WTC11 (cell line): Measurements from ENCODE around the gene VWA8. TPM values are rescaled to one million over a fixed set of nuclear protein-coding genes. Genes with fewer than 3 reads are reported as not detected.

ENCODE experiments used
- ATAC-seq: fragments of 200-7000 bp; cut with Tn5 transposase; 2 replicates; pipeline ENCODE4 v1.10.0; 2021; ENCODE audit warnings: mild to moderate bottlenecking, moderate library complexity
- CTCF ChIA-PET: fragments of 300-600 bp; sonication (Branson Sonifier 250); formaldehyde crosslinking; loops from one replicate; lab custom pipeline; 2021; ENCODE audit warnings: antibody characterized with exemption; lab: Charles Lee
- POLR2A ChIA-PET: fragments of 350-600 bp; sonication (Branson Sonifier 250); formaldehyde crosslinking; loops from one replicate; lab custom pipeline; 2021; ENCODE audit warnings: antibody characterized with exemption; lab: Charles Lee
- DNase-seq: peaks from one replicate; pipeline ENCODE4 v3.0.0; 2021; ENCODE audit warnings: low spot score
- H3K27ac Mint-ChIP-seq: 2 replicates; pipeline ENCODE4 v1.8.0; 2021; ENCODE audit warnings: mixed read lengths
- H3K27me3 Mint-ChIP-seq: 2 replicates; pipeline ENCODE4 v1.8.0; 2021; ENCODE audit warnings: low read depth, mild to moderate bottlenecking, moderate library complexity, mixed read lengths
- H3K36me3 Mint-ChIP-seq: 2 replicates; pipeline ENCODE4 v1.8.0; 2021; ENCODE audit warnings: mixed read lengths
- H3K4me1 Mint-ChIP-seq: 2 replicates; pipeline ENCODE4 v1.8.0; 2022; ENCODE audit warnings: mixed read lengths
- H3K4me3 Mint-ChIP-seq: 2 replicates; pipeline ENCODE4 v1.8.0; 2021; ENCODE audit warnings: mild to moderate bottlenecking, moderate library complexity, mixed read lengths
- H3K9me3 Mint-ChIP-seq: 2 replicates; pipeline ENCODE4 v1.8.0; 2021; ENCODE audit warnings: mixed read lengths
- CREM ChIP-seq: sonication (generic); formaldehyde crosslinking; IDR thresholded peaks from 2 replicates; pipeline ENCODE4 v1.8.1; 2022; ENCODE audit warnings: mild to moderate bottlenecking, missing genetic modification reagents, moderate library complexity
- ELF4 ChIP-seq: sonication (generic); formaldehyde crosslinking; IDR thresholded peaks from 2 replicates; pipeline ENCODE4 v1.8.1; 2022; ENCODE audit warnings: low read depth, mild to moderate bottlenecking, moderate library complexity, missing genetic modification reagents
- ESRRA ChIP-seq: sonication (generic); formaldehyde crosslinking; IDR thresholded peaks from 2 replicates; pipeline ENCODE4 v1.8.1; 2022; ENCODE audit warnings: mild to moderate bottlenecking, missing genetic modification reagents, borderline replicate concordance
- FOXP1 ChIP-seq: sonication (generic); formaldehyde crosslinking; IDR thresholded peaks from 2 replicates; pipeline ENCODE4 v1.8.0; 2022; ENCODE audit warnings: missing genetic modification reagents, mild to moderate bottlenecking, moderate library complexity, borderline replicate concordance
- GRHL2 ChIP-seq: fragments of 250-450 bp; sonication (Bioruptor Pico); IDR thresholded peaks from 2 replicates; pipeline ENCODE4 v1.8.0; 2022; ENCODE audit warnings: mild to moderate bottlenecking, moderate library complexity; ENCODE audit not compliant: insufficient replicate concordance, severe bottlenecking
- KAT7 ChIP-seq: sonication (generic); formaldehyde crosslinking; IDR thresholded peaks from 2 replicates; pipeline ENCODE4 v1.8.1; 2023; ENCODE audit warnings: missing genetic modification reagents, mild to moderate bottlenecking, borderline replicate concordance
- NR3C1 ChIP-seq: sonication (generic); formaldehyde crosslinking; conservative IDR thresholded peaks from 2 replicates; pipeline ENCODE4 v1.8.1; 2023; ENCODE audit warnings: low read depth, mild to moderate bottlenecking, missing genetic modification reagents
- PRRX2 ChIP-seq: fragments of 250-450 bp; sonication (Bioruptor Pico); IDR thresholded peaks from 2 replicates; pipeline ENCODE4 v1.8.0; 2021; ENCODE audit warnings: mild to moderate bottlenecking
- SMAD3 ChIP-seq: sonication (generic); formaldehyde crosslinking; IDR thresholded peaks from 2 replicates; pipeline ENCODE4 v1.8.0; 2022; ENCODE audit warnings: missing genetic modification reagents, mild to moderate bottlenecking, borderline replicate concordance
- TP53 ChIP-seq: sonication (generic); formaldehyde crosslinking; IDR thresholded peaks from 2 replicates; pipeline ENCODE4 v1.8.1; 2023; ENCODE audit warnings: mild to moderate bottlenecking, missing genetic modification reagents
- ZBTB21 ChIP-seq: sonication (generic); formaldehyde crosslinking; IDR thresholded peaks from 2 replicates; pipeline ENCODE4 v1.8.1; 2023; ENCODE audit warnings: mild to moderate bottlenecking, missing genetic modification reagents, borderline replicate concordance
- ZNF138 ChIP-seq: sonication (generic); formaldehyde crosslinking; conservative IDR thresholded peaks from 2 replicates; pipeline ENCODE4 v1.8.1; 2022; ENCODE audit warnings: mild to moderate bottlenecking, moderate library complexity, missing genetic modification reagents
- ZNF317 ChIP-seq: sonication (generic); formaldehyde crosslinking; IDR thresholded peaks from 2 replicates; pipeline ENCODE4 v1.8.1; 2023; ENCODE audit warnings: low read depth, mild to moderate bottlenecking, moderate library complexity, missing genetic modification reagents, borderline replicate concordance
- ZNF416 ChIP-seq: fragments of 250-450 bp; sonication (Bioruptor Pico); IDR thresholded peaks from 2 replicates; pipeline ENCODE4 v1.9.0; 2021; ENCODE audit warnings: mild to moderate bottlenecking, inconsistent platforms
- total RNA-seq: library from RNA; stranded (reverse); gene quantifications from 3 replicates; pipeline ENCODE4 v1.2.3, GENCODE V29; 2021
- TF ChIP-seq, protein P1 (sequence below): sonication (generic); formaldehyde crosslinking; IDR thresholded peaks from 2 replicates; pipeline ENCODE4 v1.8.0; 2022; ENCODE audit warnings: missing genetic modification reagents
- TF ChIP-seq, protein P2 (sequence below): sonication (generic); formaldehyde crosslinking; IDR thresholded peaks from 2 replicates; pipeline ENCODE4 v1.8.0; 2022; ENCODE audit warnings: mild to moderate bottlenecking, missing genetic modification reagents
- TF ChIP-seq, protein P3 (sequence below): fragments of 250-450 bp; sonication (Bioruptor Pico); IDR thresholded peaks from 2 replicates; pipeline ENCODE4 v1.9.0; 2021; ENCODE audit warnings: mild to moderate bottlenecking, borderline replicate concordance
- TF ChIP-seq, protein P4 (sequence below): sonication (generic); formaldehyde crosslinking; IDR thresholded peaks from 2 replicates; pipeline ENCODE4 v1.8.1; 2023; ENCODE audit warnings: mild to moderate bottlenecking, missing genetic modification reagents, moderate library complexity
- TF ChIP-seq, protein P5 (sequence below): fragments of 250-450 bp; sonication (Bioruptor Pico); IDR thresholded peaks from 2 replicates; pipeline ENCODE4 v2.1.2; 2022; ENCODE audit warnings: mild to moderate bottlenecking, moderate library complexity
- TF ChIP-seq, protein P6 (sequence below): sonication (generic); formaldehyde crosslinking; IDR thresholded peaks from 2 replicates; pipeline ENCODE4 v1.8.0; 2022; ENCODE audit warnings: mild to moderate bottlenecking, missing genetic modification reagents
- TF ChIP-seq, protein P7 (sequence below): fragments of 250-450 bp; sonication (Bioruptor Pico); IDR thresholded peaks from 2 replicates; pipeline ENCODE4 v1.8.0; 2021; ENCODE audit warnings: mild to moderate bottlenecking

Gene VWA8
- total RNA-seq, 1 experiment from 2014 or later = 19.9 TPM

DNA sequence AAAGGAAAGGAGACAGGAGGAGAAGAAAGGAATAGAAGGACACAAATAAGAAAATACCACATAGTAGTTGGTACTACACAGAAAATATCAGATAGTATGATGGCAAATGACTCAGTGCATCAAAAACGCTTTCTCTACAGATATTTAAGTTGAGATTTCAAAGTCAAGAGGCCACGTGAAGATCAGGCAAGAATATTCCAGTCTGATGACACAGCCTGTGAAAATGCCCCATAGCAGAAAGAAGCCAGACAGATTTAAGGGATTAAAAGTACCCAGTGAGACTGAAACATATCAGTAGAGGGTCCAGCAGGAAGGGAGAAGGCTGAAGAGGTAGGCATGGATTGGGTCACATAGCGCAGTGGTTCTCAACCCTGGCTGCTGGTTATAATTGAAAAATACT is 113.7 kb downstream of the VWA8 start (continued):
- TF ChIP-seq, protein P1, sequence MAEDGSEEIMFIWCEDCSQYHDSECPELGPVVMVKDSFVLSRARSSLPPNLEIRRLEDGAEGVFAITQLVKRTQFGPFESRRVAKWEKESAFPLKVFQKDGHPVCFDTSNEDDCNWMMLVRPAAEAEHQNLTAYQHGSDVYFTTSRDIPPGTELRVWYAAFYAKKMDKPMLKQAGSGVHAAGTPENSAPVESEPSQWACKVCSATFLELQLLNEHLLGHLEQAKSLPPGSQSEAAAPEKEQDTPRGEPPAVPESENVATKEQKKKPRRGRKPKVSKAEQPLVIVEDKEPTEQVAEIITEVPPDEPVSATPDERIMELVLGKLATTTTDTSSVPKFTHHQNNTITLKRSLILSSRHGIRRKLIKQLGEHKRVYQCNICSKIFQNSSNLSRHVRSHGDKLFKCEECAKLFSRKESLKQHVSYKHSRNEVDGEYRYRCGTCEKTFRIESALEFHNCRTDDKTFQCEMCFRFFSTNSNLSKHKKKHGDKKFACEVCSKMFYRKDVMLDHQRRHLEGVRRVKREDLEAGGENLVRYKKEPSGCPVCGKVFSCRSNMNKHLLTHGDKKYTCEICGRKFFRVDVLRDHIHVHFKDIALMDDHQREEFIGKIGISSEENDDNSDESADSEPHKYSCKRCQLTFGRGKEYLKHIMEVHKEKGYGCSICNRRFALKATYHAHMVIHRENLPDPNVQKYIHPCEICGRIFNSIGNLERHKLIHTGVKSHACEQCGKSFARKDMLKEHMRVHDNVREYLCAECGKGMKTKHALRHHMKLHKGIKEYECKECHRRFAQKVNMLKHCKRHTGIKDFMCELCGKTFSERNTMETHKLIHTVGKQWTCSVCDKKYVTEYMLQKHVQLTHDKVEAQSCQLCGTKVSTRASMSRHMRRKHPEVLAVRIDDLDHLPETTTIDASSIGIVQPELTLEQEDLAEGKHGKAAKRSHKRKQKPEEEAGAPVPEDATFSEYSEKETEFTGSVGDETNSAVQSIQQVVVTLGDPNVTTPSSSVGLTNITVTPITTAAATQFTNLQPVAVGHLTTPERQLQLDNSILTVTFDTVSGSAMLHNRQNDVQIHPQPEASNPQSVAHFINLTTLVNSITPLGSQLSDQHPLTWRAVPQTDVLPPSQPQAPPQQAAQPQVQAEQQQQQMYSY (CRISPR knock-in tag) = no peak

DNA sequence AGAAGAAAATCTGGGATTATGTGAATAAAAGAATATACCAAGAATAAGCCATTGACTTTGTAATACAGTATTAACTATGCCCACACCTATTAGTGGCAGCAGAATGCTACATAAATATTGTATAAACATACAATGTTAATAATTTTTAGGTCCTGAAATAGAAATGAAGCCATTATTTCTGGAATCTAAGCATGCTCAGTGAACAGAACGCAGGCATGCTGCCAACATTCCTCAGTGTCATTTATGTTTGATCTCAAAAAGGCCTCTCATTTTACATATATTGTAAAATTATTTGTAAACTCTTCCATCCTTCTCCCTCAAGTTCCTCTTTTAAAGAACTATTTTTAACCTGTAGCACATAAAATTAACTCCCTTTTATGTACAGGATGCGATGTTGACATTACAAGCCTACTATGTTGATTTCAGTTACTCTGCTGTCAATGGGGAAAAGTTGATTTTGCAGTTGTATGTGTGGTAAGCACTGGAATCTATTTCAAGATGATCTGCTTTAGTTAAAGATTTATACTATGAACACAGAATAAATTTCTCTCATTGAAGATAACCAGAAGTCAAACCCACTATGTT is 118.8 kb downstream of the VWA8 start:
- Mint-ChIP-seq H3K27me3 (no peaks in the 10 kb centered on the region), H3K27ac (no peak overlapping the region), H3K4me1 (no peaks in the 10 kb centered on the region), H3K4me3 (no peak overlapping the region), H3K36me3 (peaks cover 9% of the 10 kb centered on the region), H3K9me3 (peaks cover 7% of the 10 kb centered on the region)
- no peak for DNase-seq
- no peak for ATAC-seq
- ChIA-PET POLR2A (no interaction called here), CTCF (no interaction called here)
- no peak for TF ChIP-seq ZBTB21
- TF ChIP-seq ZNF416 = no peak
- no peak for TF ChIP-seq PRRX2 (CRISPR knock-in tag)
- no peak for TF ChIP-seq ESRRA
- no peak for TF ChIP-seq GRHL2
- TF ChIP-seq CREM = no peak
- TF ChIP-seq ZNF317 (CRISPR knock-in tag) = no peak
- TF ChIP-seq TP53 = no peak
- TF ChIP-seq, protein P2, sequence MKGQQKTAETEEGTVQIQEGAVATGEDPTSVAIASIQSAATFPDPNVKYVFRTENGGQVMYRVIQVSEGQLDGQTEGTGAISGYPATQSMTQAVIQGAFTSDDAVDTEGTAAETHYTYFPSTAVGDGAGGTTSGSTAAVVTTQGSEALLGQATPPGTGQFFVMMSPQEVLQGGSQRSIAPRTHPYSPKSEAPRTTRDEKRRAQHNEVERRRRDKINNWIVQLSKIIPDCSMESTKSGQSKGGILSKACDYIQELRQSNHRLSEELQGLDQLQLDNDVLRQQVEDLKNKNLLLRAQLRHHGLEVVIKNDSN (CRISPR knock-in tag) = no peak
- TF ChIP-seq, protein P3, sequence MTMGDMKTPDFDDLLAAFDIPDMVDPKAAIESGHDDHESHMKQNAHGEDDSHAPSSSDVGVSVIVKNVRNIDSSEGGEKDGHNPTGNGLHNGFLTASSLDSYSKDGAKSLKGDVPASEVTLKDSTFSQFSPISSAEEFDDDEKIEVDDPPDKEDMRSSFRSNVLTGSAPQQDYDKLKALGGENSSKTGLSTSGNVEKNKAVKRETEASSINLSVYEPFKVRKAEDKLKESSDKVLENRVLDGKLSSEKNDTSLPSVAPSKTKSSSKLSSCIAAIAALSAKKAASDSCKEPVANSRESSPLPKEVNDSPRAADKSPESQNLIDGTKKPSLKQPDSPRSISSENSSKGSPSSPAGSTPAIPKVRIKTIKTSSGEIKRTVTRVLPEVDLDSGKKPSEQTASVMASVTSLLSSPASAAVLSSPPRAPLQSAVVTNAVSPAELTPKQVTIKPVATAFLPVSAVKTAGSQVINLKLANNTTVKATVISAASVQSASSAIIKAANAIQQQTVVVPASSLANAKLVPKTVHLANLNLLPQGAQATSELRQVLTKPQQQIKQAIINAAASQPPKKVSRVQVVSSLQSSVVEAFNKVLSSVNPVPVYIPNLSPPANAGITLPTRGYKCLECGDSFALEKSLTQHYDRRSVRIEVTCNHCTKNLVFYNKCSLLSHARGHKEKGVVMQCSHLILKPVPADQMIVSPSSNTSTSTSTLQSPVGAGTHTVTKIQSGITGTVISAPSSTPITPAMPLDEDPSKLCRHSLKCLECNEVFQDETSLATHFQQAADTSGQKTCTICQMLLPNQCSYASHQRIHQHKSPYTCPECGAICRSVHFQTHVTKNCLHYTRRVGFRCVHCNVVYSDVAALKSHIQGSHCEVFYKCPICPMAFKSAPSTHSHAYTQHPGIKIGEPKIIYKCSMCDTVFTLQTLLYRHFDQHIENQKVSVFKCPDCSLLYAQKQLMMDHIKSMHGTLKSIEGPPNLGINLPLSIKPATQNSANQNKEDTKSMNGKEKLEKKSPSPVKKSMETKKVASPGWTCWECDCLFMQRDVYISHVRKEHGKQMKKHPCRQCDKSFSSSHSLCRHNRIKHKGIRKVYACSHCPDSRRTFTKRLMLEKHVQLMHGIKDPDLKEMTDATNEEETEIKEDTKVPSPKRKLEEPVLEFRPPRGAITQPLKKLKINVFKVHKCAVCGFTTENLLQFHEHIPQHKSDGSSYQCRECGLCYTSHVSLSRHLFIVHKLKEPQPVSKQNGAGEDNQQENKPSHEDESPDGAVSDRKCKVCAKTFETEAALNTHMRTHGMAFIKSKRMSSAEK (CRISPR knock-in tag) = no peak

DNA sequence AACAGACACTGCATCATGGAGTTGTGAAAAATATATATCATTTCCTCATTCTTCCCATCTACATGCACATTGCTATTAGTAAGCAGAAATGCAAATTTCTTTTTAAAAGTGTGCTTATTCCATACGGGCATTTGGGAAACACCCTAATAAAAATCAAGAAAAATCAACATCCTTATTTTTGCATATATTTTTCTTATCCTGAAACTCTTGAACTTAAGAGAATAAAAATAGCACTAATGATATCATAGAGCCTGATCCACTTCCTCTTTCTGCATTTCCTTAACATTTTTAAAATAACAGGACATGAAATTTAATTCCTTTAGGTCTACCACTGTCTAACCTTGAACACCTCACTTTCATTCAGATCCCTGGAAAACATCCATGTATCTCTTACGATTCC is 123.3 kb downstream of the VWA8 start:
- CTCF ChIA-PET = no interaction called here
- Mint-ChIP-seq H3K4me1 (0 out of 2 replicates have a peak, but pooled peaks cover 2% of the 10 kb centered on the region), H3K27ac (no peak overlapping the region), H3K27me3 (no peaks in the 10 kb centered on the region; the same call in 1 of the 2 replicates), H3K4me3 (no peak overlapping the region), H3K36me3 (peaks cover 13% of the 10 kb centered on the region), H3K9me3 (peaks cover 7% of the 10 kb centered on the region; the same call in 1 of the 2 replicates)
- POLR2A ChIA-PET = interaction anchor here (0.6 kb wide), 1 partner anchor 68 kb away, joined by 3 read pairs; no protein-coding TSS in a partner anchor
- TF ChIP-seq FOXP1 (CRISPR knock-in tag) (no peak), KAT7 (CRISPR knock-in tag) (no peak), TP53 (no peak), ZNF138 (CRISPR knock-in tag) (no peak), ELF4 (no peak), NR3C1 (CRISPR knock-in tag) (no peak), CREM (no peak), SMAD3 (no peak)
- TF ChIP-seq, protein P4, sequence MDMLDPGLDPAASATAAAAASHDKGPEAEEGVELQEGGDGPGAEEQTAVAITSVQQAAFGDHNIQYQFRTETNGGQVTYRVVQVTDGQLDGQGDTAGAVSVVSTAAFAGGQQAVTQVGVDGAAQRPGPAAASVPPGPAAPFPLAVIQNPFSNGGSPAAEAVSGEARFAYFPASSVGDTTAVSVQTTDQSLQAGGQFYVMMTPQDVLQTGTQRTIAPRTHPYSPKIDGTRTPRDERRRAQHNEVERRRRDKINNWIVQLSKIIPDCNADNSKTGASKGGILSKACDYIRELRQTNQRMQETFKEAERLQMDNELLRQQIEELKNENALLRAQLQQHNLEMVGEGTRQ = no peak
- TF ChIP-seq, protein P5, sequence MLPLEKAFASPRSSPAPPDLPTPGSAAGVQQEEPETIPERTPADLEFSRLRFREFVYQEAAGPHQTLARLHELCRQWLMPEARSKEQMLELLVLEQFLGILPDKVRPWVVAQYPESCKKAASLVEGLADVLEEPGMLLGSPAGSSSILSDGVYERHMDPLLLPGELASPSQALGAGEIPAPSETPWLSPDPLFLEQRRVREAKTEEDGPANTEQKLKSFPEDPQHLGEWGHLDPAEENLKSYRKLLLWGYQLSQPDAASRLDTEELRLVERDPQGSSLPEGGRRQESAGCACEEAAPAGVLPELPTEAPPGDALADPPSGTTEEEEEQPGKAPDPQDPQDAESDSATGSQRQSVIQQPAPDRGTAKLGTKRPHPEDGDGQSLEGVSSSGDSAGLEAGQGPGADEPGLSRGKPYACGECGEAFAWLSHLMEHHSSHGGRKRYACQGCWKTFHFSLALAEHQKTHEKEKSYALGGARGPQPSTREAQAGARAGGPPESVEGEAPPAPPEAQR (CRISPR knock-in tag) = no peak
- TF ChIP-seq, protein P6, sequence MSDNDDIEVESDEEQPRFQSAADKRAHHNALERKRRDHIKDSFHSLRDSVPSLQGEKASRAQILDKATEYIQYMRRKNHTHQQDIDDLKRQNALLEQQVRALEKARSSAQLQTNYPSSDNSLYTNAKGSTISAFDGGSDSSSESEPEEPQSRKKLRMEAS (CRISPR knock-in tag) = no peak
- TF ChIP-seq, protein P7, sequence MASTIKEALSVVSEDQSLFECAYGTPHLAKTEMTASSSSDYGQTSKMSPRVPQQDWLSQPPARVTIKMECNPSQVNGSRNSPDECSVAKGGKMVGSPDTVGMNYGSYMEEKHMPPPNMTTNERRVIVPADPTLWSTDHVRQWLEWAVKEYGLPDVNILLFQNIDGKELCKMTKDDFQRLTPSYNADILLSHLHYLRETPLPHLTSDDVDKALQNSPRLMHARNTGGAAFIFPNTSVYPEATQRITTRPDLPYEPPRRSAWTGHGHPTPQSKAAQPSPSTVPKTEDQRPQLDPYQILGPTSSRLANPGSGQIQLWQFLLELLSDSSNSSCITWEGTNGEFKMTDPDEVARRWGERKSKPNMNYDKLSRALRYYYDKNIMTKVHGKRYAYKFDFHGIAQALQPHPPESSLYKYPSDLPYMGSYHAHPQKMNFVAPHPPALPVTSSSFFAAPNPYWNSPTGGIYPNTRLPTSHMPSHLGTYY (CRISPR knock-in tag) = no peak
- DNase-seq (no peak), ATAC-seq (no peak)
